ENCODE measurements around the gene DPH3. TPM values are rescaled to one million over a fixed set of nuclear protein-coding genes. Genes with fewer than 3 reads are reported as not detected.

DPH3 gene
- total RNA-seq, 1 experiment from 2014 or later, result 16.8 TPM

GRCh38 chr3:16266714-16267113 lies 2.0 kb upstream of the DPH3 start:
- TF ChIP-seq CTCF (IDR thresholded peaks at IDR 0.05; ENCODE audit: unreplicated experiment), result no peak
- Mint-ChIP-seq H3K4me1 (ENCODE audit: low read depth, unreplicated experiment) (peaks cover 16% of the 10 kb centered on the region), H3K27me3 (ENCODE audit: unreplicated experiment) (no peaks in the 10 kb centered on the region), H3K9me3 (ENCODE audit: low read depth, unreplicated experiment) (no peaks in the 10 kb centered on the region), H3K4me3 (ENCODE audit: low read depth, unreplicated experiment) (peak overlapping the region; percentile 14), H3K36me3 (ENCODE audit: insufficient read depth, unreplicated experiment) (peaks cover 24% of the 10 kb centered on the region), H3K27ac (ENCODE audit: unreplicated experiment) (no peak overlapping the region)
- no TSS peak for BruUV-seq (replicated peaks)
- CTCF ChIA-PET, result no interaction called here
- no peak for DNase-seq
- intact Hi-C loops (cut with micrococcal nuclease; ENCODE audit: unreplicated experiment), result loop anchor here (2.0 kb wide), 1 partner anchor 284 kb away; no protein-coding TSS in a partner anchor

- Mint-ChIP-seq H3K4me1 (ENCODE audit: low read depth, unreplicated experiment) (peaks cover 16% of the 10 kb centered on the region), H3K27ac (ENCODE audit: unreplicated experiment) (peak overlapping the region; percentile 71), H3K4me3 (ENCODE audit: low read depth, unreplicated experiment) (peak overlapping the region; percentile 76), H3K27me3 (ENCODE audit: unreplicated experiment) (no peaks in the 10 kb centered on the region), H3K9me3 (ENCODE audit: low read depth, unreplicated experiment) (no peaks in the 10 kb centered on the region), H3K36me3 (ENCODE audit: insufficient read depth, unreplicated experiment) (peaks cover 24% of the 10 kb centered on the region)
- DNase-seq, result no peak
- intact Hi-C loops (cut with micrococcal nuclease; ENCODE audit: unreplicated experiment), result no loop called here
- BruUV-seq (replicated peaks), result TSS peak; percentile 81
- CTCF ChIA-PET, result interaction anchor here (0.6 to 1.0 kb wide), 2 partner anchors 18 to 290 kb away, joined by 3 to 4 read pairs; no protein-coding TSS in a partner anchor
- TF ChIP-seq CTCF (IDR thresholded peaks at IDR 0.05; ENCODE audit: unreplicated experiment), result no peak
Measured at GRCh38 chr3:16265455-16265786, 678 bp upstream of the DPH3 start.

- peaks cover 24% of the 10 kb centered on the region for H3K36me3 Mint-ChIP-seq (ENCODE audit: insufficient read depth, unreplicated experiment)
- H3K27me3 Mint-ChIP-seq (ENCODE audit: unreplicated experiment), result no peaks in the 10 kb centered on the region
- intact Hi-C loops (cut with micrococcal nuclease; ENCODE audit: unreplicated experiment), result no loop called here
- CTCF ChIA-PET, result interaction anchor here (1.0 kb wide), 1 partner anchor 17 kb away, joined by 4 read pairs; no protein-coding TSS in a partner anchor
- peaks cover 16% of the 10 kb centered on the region for H3K4me1 Mint-ChIP-seq (ENCODE audit: low read depth, unreplicated experiment)
- peak overlapping the region; percentile 71 for H3K27ac Mint-ChIP-seq (ENCODE audit: unreplicated experiment)
- H3K4me3 Mint-ChIP-seq (ENCODE audit: low read depth, unreplicated experiment), result peak overlapping the region; percentile 76
- BruUV-seq (replicated peaks), result TSS peak; percentile 84
- DNase-seq, result no peak
- no peak for TF ChIP-seq CTCF (IDR thresholded peaks at IDR 0.05; ENCODE audit: unreplicated experiment)
- no peaks in the 10 kb centered on the region for H3K9me3 Mint-ChIP-seq (ENCODE audit: low read depth, unreplicated experiment)
Measured at GRCh38 chr3:16264174-16264707, 502 bp downstream of the DPH3 start.

- H3K4me3 Mint-ChIP-seq (ENCODE audit: low read depth, unreplicated experiment), result no peak overlapping the region
- CTCF ChIA-PET, result no interaction called here
- BruUV-seq (replicated peaks), result no TSS peak
- no peak overlapping the region for H3K27ac Mint-ChIP-seq (ENCODE audit: unreplicated experiment)
- no peak for DNase-seq
- intact Hi-C loops (cut with micrococcal nuclease; ENCODE audit: unreplicated experiment), result no loop called here
- H3K36me3 Mint-ChIP-seq (ENCODE audit: insufficient read depth, unreplicated experiment), result peaks cover 24% of the 10 kb centered on the region
- TF ChIP-seq CTCF (IDR thresholded peaks at IDR 0.05; ENCODE audit: unreplicated experiment), result no peak
- peaks cover 12% of the 10 kb centered on the region for H3K4me1 Mint-ChIP-seq (ENCODE audit: low read depth, unreplicated experiment)
- no peaks in the 10 kb centered on the region for H3K27me3 Mint-ChIP-seq (ENCODE audit: unreplicated experiment)
- H3K9me3 Mint-ChIP-seq (ENCODE audit: low read depth, unreplicated experiment), result no peaks in the 10 kb centered on the region
Measured at GRCh38 chr3:16262174-16262573, 2.6 kb downstream of the DPH3 start.
